ENCODE data around the gene DNAH6.

Gene DNAH6

DNA sequence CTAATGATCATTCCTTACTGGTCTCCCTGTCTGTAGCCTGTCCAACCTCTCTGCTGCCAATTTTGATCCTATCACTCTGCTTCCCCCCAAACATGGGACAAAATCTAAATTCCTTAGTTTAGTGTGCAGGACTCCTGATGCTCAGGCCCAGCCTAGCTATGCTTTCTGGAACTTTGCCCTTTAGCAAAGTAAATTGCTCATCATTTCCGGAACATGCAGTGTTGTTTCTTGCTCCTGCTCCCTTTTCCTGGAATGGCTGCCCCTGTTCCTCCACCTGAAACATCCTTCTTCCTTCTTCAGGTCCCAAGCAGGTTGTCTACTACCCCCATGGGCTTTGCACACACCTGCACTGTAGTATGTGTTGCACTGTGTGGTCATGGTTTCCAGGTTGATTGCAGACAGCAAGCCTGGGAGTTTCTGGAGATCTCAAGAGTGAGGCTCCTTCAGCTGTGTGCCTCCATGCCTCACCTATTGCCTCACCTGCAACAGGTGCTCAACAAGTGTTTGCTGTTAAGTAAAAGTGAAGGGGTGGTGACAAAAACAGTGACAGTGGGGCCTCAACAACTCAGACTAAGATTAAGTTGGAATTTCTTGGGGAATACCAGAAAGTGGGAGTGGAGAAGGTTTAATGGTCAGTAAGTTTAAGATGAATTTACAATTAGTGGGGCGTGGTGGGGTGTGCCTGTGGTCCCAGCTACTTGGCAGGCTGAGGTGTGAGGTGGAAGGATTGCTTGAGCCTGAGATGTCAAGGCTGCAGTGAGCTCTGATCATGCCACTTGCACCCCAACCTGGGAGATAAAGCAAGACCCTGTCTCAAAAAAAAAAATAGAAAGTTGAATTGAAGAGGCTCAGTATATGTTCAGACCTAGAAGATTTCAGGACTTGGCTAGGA is 120.0 kb downstream of the DNAH6 start:
- TF ChIP-seq, protein P1, sequence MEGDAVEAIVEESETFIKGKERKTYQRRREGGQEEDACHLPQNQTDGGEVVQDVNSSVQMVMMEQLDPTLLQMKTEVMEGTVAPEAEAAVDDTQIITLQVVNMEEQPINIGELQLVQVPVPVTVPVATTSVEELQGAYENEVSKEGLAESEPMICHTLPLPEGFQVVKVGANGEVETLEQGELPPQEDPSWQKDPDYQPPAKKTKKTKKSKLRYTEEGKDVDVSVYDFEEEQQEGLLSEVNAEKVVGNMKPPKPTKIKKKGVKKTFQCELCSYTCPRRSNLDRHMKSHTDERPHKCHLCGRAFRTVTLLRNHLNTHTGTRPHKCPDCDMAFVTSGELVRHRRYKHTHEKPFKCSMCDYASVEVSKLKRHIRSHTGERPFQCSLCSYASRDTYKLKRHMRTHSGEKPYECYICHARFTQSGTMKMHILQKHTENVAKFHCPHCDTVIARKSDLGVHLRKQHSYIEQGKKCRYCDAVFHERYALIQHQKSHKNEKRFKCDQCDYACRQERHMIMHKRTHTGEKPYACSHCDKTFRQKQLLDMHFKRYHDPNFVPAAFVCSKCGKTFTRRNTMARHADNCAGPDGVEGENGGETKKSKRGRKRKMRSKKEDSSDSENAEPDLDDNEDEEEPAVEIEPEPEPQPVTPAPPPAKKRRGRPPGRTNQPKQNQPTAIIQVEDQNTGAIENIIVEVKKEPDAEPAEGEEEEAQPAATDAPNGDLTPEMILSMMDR (conservative IDR thresholded peaks at IDR 0.05), result no peak
- H3K27ac ChIP-seq, result no peak overlapping the region

DNA sequence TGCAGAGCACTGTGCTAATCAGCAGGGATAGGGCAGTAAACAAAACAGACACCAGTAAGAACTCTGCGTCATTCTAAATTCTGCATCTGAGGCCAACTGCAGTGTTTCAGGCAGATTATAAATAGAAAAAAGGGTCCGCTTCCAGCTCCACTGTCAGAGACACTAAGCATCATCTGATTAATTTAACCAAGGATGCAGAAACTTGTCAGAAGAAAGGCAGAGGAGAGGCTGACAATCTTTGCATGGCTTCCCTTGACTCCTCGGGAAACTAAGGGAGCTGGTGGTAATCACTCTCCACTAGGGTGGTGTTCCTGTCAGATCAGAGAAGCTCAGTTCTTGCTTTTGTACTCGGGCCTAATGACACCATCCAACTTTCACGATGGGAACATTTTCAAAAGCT is 123.5 kb downstream of the DNAH6 start:
- TF ChIP-seq, protein P1 (conservative IDR thresholded peaks at IDR 0.05), result no peak

DNA sequence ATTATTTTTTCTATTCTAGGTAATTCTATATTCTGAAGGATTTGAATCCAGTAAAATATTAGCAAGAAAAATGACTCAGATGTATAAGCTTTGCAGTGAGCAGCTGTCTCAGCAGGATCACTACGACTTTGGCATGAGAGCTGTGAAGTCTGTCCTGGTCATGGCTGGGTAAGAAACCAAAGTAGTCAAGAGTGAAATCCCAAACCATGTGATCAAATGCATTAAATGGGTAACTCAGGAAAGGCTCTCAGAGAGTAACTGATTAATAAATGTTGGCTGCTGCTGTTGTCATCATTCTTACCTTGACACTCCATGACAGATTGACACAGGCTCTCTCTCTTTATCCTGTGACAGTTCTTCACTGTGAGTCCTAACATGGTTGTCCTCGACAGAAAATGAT is 124.1 kb downstream of the DNAH6 start:
- H3K27ac ChIP-seq, result no peak overlapping the region
- TF ChIP-seq, protein P1 (conservative IDR thresholded peaks at IDR 0.05), result no peak

More for the DNA sequence above, 123.5 kb downstream of the DNAH6 start:
- no peak overlapping the region for H3K27ac ChIP-seq

DNA sequence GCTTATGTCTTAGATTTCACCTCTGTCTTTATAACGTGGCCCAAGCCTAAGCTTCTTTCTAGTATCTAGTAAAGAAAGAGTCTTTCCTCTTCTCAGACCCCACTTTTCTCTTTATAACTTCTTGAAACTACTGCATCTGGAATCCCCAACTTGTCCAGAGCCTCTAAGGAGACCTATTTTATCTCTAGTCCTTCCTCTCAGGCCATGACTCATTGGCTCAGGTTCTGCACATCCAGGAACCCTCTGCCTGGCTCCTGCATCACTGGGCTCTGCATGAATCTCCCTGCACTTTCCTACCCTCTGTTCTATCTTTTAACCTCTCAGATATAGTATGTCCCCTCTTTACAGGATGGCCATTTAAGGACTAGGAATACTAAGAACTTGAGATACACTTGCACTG is 124.7 kb downstream of the DNAH6 start:
- H3K27ac ChIP-seq, result no peak overlapping the region
- TF ChIP-seq, protein P1 (conservative IDR thresholded peaks at IDR 0.05), result no peak

DNA sequence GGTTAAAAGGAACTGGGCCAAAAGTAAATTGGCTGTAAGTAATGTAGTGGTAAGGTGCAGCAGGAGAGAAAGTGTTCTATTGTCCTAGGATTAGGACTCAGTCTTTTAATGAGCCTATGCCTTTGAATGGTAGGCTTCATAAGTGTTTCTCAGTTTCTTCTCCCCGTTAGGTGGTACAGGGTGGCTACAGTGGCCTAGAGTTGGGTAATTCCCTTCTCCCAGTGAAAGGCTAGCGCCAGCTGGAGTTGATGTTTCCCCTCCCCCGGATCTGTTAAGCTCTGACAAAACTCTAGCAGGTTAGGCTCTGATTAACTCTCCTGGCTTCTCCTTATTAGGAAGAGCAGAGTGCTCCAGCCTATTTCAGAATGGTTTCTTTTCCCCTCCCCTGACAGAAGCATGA is 127.7 kb downstream of the DNAH6 start:
- no peak overlapping the region for H3K27ac ChIP-seq
- TF ChIP-seq, protein P1 (conservative IDR thresholded peaks at IDR 0.05), result no peak

DNA sequence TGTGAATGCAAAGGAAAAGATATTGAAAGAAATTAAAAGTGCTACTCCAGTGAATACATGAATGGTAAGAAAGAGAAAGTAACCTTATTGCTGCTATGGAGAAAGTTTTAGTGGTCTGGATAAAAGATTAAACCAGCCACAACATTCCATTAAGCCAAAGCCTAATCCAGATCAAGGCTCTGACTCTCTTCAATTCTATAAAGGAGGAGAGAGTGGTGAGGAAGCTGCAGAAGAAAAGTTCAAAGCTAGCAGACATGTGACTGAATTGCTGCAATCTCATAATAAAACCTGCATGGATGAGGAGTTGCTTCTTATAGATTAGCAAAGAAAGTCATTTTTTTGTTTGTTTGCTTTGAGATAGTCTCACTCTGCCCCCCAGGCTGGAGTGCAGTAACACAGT is 130.2 kb downstream of the DNAH6 start:
- TF ChIP-seq, protein P1 (conservative IDR thresholded peaks at IDR 0.05), result no peak
- no peak overlapping the region for H3K27ac ChIP-seq

DNA sequence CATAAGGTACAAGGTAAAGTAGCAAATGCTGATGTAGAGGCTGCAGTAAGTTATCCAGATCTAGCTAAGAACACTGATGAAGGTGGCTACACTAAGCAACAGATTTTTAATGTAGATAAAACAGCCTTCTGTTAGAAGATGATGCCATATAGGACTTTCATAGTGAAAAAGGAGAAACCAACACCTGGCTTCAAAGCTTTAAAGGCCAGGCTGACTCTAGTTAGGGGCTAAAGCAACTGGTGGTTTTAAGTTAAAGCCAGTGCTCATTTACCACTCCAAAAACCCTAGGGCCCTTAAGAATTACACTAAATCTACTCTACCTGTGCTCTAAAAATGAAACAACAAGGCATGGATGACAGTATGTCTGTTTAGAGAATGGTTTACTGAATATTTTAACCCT is 131.0 kb downstream of the DNAH6 start:
- no peak overlapping the region for H3K27ac ChIP-seq
- TF ChIP-seq, protein P1 (conservative IDR thresholded peaks at IDR 0.05), result no peak
